Prostate gland (tissue), 2 donors: ENCODE results near the gene B3GNT4. TPM values are rescaled to one million over a fixed set of nuclear protein-coding genes. Genes with fewer than 3 reads are reported as not detected.

Source experiments
- DNase-seq: peaks from one replicate; pipeline ENCODE4 v3.0.0-alpha.2; 2019; ENCODE audit warnings: low spot score
- H3K27ac ChIP-seq, 2 donors: fragments of 200-600 bp; sonication (generic); 2 replicates each; pipeline ENCODE4 v1.5.1; 2017 to 2019
- H3K27me3 ChIP-seq: fragments of 200-600 bp; sonication (generic); replicated peaks from 2 replicates; pipeline ENCODE4 v1.5.1; 2019; ENCODE audit not compliant: insufficient read depth
- H3K36me3 ChIP-seq, 2 donors: fragments of 200-600 bp; sonication (generic); 1 replicate in 1 of 2; 2 replicates in 1 of 2; pipeline versions ENCODE4 v1.5.1 to v1.8.1; 2017 to 2019
- H3K4me1 ChIP-seq: fragments of 200-600 bp; sonication (generic); replicated peaks from 2 replicates; pipeline ENCODE4 v1.5.1; 2019
- H3K4me3 ChIP-seq, 2 donors: fragments of 200-600 bp; sonication (generic); 2 replicates each; pipeline ENCODE4 v1.5.1; 2017 to 2019
- H3K9me3 ChIP-seq: fragments of 200-600 bp; sonication (generic); 2 replicates; pipeline ENCODE4 v1.5.1; 2017
- CTCF ChIP-seq, 4 experiments: fragments of 200-600 bp in 2 of 4; fragments of 450-650 bp in 2 of 4; sonication (generic) in 2 of 4; IDR thresholded peaks; 1 replicate in 3 of 4; 2 replicates in 1 of 4; pipeline ENCODE4 v1.5.1; 2016 to 2019; ENCODE audit warnings: antibody characterized with exemption in 4 of 4, mild to moderate bottlenecking in 2 of 4, moderate library complexity in 2 of 4
- POLR2A ChIP-seq: fragments of 450-650 bp; IDR thresholded peaks from one replicate; pipeline ENCODE4 v1.6.1; 2016; ENCODE audit warnings: antibody characterized with exemption, mild to moderate bottlenecking
- POLR2AphosphoS5 ChIP-seq: sonication (generic); formaldehyde crosslinking; IDR thresholded peaks from one replicate; pipeline ENCODE4 v1.6.1; 2017; ENCODE audit warnings: antibody characterized with exemption
- WGBS: methylation state at CpG from one replicate; pipeline ENCODE4 v1.1.5; 2018; 5-methylcytosine and 5-hydroxymethylcytosine counted together
- intact Hi-C: fragments of 100-400 bp; cut with DNase I; formaldehyde crosslinking; loops from one replicate; pipeline ENCODE4 v1.14.2; 2022
- total RNA-seq, 2 donors: library from RNA; depleted of rRNA; stranded (reverse); fragments of >200 nt; gene quantifications; one replicate each; pipeline ENCODE4 v1.1.0, GENCODE V29; 2016

The B3GNT4 gene
- total RNA-seq, 2 donors from 2014 or later, result 0.64 to 5.1 TPM

GRCh38 chr12:122182887-122183587, 20.5 kb upstream of the B3GNT4 start, which contains the start of gene LRRC43:
TSS of gene LRRC43 (plus strand) at chr12:122183123. CDS start at chr12:122183145, 22 bp downstream.
- Histone ChIP-seq H3K4me3 (peak within 1 kb of the TSS; percentile 36 to 48), H3K27ac (no peak within 1 kb of the TSS), H3K27me3 (no peaks in the 10 kb centered on the region), H3K4me1 (no peaks in the 10 kb centered on the region), H3K36me3 (no peaks in the 10 kb centered on the region), H3K9me3 (no peaks in the 10 kb centered on the region)
- TF ChIP-seq POLR2A (no peak), CTCF (IDR thresholded peaks at IDR 0.05) (no peak), POLR2AphosphoS5 (no peak)
- 6% methylated on average over 34 of the region's 63 CpGs for WGBS
- intact Hi-C loops, result no loop called here
- DNase-seq, result peak; percentile 20

- no peaks in the 10 kb centered on the region for H3K4me1 ChIP-seq
- WGBS, result 79% methylated on average over 10 of the region's 10 CpGs
- H3K27ac ChIP-seq, result no peak overlapping the region
- no peaks in the 10 kb centered on the region for H3K27me3 ChIP-seq
- no peaks in the 10 kb centered on the region for H3K9me3 ChIP-seq
- intact Hi-C loops, result no loop called here
- H3K36me3 ChIP-seq, result no peaks in the 10 kb centered on the region
- no peak for DNase-seq
- TF ChIP-seq CTCF (IDR thresholded peaks at IDR 0.05), result no peak
- no peak for TF ChIP-seq POLR2AphosphoS5
- TF ChIP-seq POLR2A, result no peak
- peak overlapping the region; percentile 36 to 48 for H3K4me3 ChIP-seq
These were observed 19.9 kb upstream of the B3GNT4 start for GRCh38 chr12:122183588-122183940.

- no peak overlapping the region for H3K27ac ChIP-seq
- H3K4me1 ChIP-seq, result no peaks in the 10 kb centered on the region
- no peaks in the 10 kb centered on the region for H3K27me3 ChIP-seq
- no peak overlapping the region for H3K4me3 ChIP-seq
- DNase-seq, result no peak
- no peaks in the 10 kb centered on the region for H3K9me3 ChIP-seq
- WGBS, result 84% methylated on average over 18 of the region's 18 CpGs
- no peaks in the 10 kb centered on the region for H3K36me3 ChIP-seq
- intact Hi-C loops, result no loop called here
- TF ChIP-seq CTCF (IDR thresholded peaks at IDR 0.05) (no peak), POLR2A (no peak), POLR2AphosphoS5 (no peak)
These were observed 19.0 kb upstream of the B3GNT4 start for GRCh38 chr12:122184517-122184916.

DNA sequence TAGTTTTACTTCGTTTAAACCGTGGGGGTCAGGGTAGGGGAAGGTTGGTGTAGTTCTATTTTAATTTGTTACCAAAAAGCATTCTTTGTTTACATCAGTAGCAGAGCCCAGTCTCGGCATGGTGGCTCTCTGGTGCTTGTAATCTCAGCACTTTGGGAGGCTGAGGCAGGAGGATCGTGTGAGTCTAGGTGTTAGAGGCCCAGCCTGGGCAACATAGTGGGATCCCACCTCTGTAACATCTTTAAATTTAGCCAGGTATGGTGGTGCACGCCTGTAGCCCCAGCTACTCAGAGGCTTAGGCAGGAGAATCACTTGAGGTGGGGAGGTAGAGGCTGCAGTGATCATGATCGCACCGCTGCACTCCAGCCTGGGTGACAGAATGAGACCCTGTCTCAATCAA, 18.4 kb upstream of the B3GNT4 start:
- DNase-seq, result no peak
- H3K9me3 ChIP-seq, result no peaks in the 10 kb centered on the region
- intact Hi-C loops, result no loop called here
- H3K27me3 ChIP-seq, result no peaks in the 10 kb centered on the region
- 91% methylated on average over 7 of the region's 7 CpGs for WGBS
- no peak overlapping the region for H3K27ac ChIP-seq
- TF ChIP-seq POLR2A (no peak), POLR2AphosphoS5 (no peak), CTCF (IDR thresholded peaks at IDR 0.05) (no peak)
- no peaks in the 10 kb centered on the region for H3K36me3 ChIP-seq
- H3K4me3 ChIP-seq, result no peak overlapping the region
- H3K4me1 ChIP-seq, result no peaks in the 10 kb centered on the region

DNA sequence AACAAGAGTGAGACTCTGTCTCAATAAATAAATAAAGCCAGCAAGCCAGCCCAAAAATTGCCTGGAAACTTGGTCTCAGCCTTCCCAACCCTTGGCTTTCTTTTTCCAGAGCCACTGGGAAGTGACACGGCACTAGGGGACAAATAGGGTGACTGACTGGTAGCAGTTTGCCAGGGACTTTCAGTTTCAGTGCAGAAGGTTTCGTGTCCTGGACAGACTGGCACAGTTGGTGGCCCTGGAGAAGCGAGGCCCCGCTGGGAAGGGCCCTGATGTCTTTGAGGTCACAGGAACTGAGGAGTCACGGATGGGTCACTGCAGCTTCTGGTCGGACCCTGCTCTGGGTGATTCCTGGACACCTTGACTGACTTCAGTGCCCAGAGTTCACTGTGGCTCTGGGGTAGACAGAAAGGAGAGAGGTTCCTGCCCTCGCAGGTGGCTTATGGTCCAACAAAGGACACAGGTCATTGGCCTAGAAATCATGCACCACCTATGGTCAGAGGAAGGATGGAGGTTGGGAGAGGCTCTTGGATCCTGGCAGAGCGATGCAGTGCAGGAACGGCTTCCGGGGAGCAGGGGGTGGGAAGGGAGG, 17.9 kb upstream of the B3GNT4 start:
- 93% methylated on average over 10 of the region's 10 CpGs for WGBS
- Histone ChIP-seq H3K4me1 (no peaks in the 10 kb centered on the region), H3K4me3 (no peak overlapping the region), H3K36me3 (no peaks in the 10 kb centered on the region), H3K27me3 (no peaks in the 10 kb centered on the region), H3K27ac (no peak overlapping the region), H3K9me3 (no peaks in the 10 kb centered on the region)
- intact Hi-C loops, result no loop called here
- no peak for DNase-seq
- no peak for TF ChIP-seq POLR2AphosphoS5
- no peak for TF ChIP-seq CTCF (IDR thresholded peaks at IDR 0.05)
- no peak for TF ChIP-seq POLR2A
